ENCODE measurements around the gene ELAC2. TPM values are rescaled to one million over a fixed set of nuclear protein-coding genes. Genes with fewer than 3 reads are reported as not detected.
A peak's percentile ranks its signal among the peaks of the same experiment; 100 is the strongest.

ELAC2 gene, protein sequence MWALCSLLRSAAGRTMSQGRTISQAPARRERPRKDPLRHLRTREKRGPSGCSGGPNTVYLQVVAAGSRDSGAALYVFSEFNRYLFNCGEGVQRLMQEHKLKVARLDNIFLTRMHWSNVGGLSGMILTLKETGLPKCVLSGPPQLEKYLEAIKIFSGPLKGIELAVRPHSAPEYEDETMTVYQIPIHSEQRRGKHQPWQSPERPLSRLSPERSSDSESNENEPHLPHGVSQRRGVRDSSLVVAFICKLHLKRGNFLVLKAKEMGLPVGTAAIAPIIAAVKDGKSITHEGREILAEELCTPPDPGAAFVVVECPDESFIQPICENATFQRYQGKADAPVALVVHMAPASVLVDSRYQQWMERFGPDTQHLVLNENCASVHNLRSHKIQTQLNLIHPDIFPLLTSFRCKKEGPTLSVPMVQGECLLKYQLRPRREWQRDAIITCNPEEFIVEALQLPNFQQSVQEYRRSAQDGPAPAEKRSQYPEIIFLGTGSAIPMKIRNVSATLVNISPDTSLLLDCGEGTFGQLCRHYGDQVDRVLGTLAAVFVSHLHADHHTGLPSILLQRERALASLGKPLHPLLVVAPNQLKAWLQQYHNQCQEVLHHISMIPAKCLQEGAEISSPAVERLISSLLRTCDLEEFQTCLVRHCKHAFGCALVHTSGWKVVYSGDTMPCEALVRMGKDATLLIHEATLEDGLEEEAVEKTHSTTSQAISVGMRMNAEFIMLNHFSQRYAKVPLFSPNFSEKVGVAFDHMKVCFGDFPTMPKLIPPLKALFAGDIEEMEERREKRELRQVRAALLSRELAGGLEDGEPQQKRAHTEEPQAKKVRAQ
- 79.0 and 79.4 TPM in 2 replicates for total RNA-seq
- total RNA-seq (2013): 55.8 TPM
- polyA plus RNA-seq: 54.9 and 58.1 TPM in 2 replicates
- 88.2 and 104 TPM in 2 replicates for polyA minus RNA-seq

DNA sequence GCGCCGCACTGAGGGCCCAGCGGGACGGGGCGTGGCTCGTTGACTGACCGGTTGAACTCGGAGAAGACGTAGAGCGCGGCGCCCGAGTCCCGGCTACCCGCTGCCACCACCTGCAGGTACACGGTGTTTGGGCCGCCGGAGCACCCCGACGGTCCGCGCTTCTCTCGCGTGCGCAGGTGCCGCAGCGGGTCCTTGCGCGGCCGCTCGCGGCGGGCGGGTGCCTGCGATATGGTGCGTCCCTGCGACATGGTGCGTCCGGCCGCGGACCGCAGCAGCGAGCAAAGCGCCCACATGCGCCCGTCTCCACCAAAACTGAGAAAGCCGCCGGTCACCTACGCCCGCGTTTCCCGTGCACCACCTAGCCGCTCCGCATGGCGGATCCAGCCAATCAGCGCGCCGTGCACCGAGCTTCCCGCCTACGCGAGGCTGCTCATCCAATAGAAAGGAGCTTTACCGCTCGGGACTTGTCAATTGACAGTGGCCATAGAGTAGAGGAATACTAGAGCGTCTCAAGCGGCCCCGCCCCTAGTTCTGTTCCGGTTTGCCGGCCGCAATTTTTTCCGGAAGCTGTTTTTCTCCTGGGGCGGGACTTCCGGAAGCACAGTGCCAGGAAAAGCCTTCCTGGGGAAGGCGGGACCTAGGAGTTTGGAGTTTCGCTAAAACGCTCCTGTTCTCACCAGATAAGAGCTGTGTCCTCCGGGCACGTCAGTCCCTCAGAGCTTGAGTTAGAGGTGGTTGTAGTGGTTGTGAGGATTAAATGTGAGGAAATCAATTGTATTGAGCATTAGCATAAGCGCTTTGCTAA lies at the start of gene ELAC2:
TSS of gene ELAC2 (minus strand) at position 373 of the 805 bp plus-strand sequence. CDS start at position 293, 80 bp downstream.
- intact Hi-C loops (cut with micrococcal nuclease): loop anchor here (1.0 to 10.0 kb wide), 5 partner anchors 12 to 1283 kb away; partner anchors contain the start of genes ARHGAP44 and HS3ST3B1
- DNase-seq: peak; percentile 97
- H3K4me1 ChIP-seq (ENCODE audit: control insufficient read depth in 2 of 2, insufficient read depth in 2 of 2, low read length in 2 of 2): peaks cover 12 to 13% of the 10 kb centered on the region in 2 donors
- peak within 1 kb of the TSS; percentile 83 for H2AFZ ChIP-seq (ENCODE audit: insufficient read depth, low read depth, low read length, poor library complexity, severe bottlenecking)
- peak within 1 kb of the TSS; percentile 86 for H3K4me2 ChIP-seq (replicated peaks; ENCODE audit: low read depth, low read length, poor library complexity, severe bottlenecking)
- ChIA-PET POLR2A (interaction anchor here (0.9 to 1.6 kb wide), 2 partner anchors 14 to 1021 kb away, joined by 3 to 5 read pairs; partner anchors contain the start of gene ZNF18), CTCF (interaction anchor here (0.9 to 9.3 kb wide), 7 partner anchors 12 to 1020 kb away, joined by 3 to 180 read pairs (median 3); partner anchors contain the start of gene ZNF18)
- H3K27me3 ChIP-seq (replicated peaks in 1 of 4; ENCODE audit: control extremely low read depth in 1 of 4, control insufficient read depth in 3 of 4, insufficient read depth in 4 of 4, low read length in 3 of 4): no peaks in the 10 kb centered on the region
- WGBS (ENCODE audit: insufficient coverage): under 1% methylated on average over 75 of the region's 79 CpGs
- peaks cover 20% of the 10 kb centered on the region for H3K4me1 Mint-ChIP-seq
- peak within 1 kb of the TSS; percentile 91 for H3K27ac Mint-ChIP-seq
- H3K4me3 ChIP-seq (ENCODE audit: control extremely low read depth in 1 of 5, extremely low read depth in 1 of 5, insufficient read depth in 1 of 5, low read depth in 2 of 5, low read length in 4 of 5): peak within 1 kb of the TSS; percentile 62 to 98 (median 75)
- peaks cover 28% of the 10 kb centered on the region for H3K79me2 ChIP-seq (ENCODE audit: control insufficient read depth, insufficient read depth, low read length)
- H3K4me3 Mint-ChIP-seq: peak within 1 kb of the TSS; percentile 97
- ATAC-seq (ENCODE audit: low read depth): peak; percentile 99
- peaks cover 12 to 32% of the 10 kb centered on the region in 2 experiments for H3K36me3 ChIP-seq (replicated peaks in 1 of 2; ENCODE audit: control extremely low read depth in 1 of 2, control insufficient read depth in 1 of 2, extremely low read depth in 1 of 2, insufficient read depth in 2 of 2, low read length in 1 of 2)
- H3K9me3 Mint-ChIP-seq (ENCODE audit: insufficient read depth): no peaks in the 10 kb centered on the region
- H4K20me1 ChIP-seq (ENCODE audit: control insufficient read depth, insufficient read depth, low read length, poor library complexity, severe bottlenecking): no peaks in the 10 kb centered on the region
- no peaks in the 10 kb centered on the region for H3K9me3 ChIP-seq (ENCODE audit: control extremely low read depth in 1 of 3, control insufficient read depth in 2 of 3, insufficient read depth in 1 of 3, low read length in 2 of 3)
- H3K27ac ChIP-seq (ENCODE audit: low read length in 2 of 2): peak within 1 kb of the TSS; percentile 69 to 80
- TF ChIP-seq, protein P1, sequence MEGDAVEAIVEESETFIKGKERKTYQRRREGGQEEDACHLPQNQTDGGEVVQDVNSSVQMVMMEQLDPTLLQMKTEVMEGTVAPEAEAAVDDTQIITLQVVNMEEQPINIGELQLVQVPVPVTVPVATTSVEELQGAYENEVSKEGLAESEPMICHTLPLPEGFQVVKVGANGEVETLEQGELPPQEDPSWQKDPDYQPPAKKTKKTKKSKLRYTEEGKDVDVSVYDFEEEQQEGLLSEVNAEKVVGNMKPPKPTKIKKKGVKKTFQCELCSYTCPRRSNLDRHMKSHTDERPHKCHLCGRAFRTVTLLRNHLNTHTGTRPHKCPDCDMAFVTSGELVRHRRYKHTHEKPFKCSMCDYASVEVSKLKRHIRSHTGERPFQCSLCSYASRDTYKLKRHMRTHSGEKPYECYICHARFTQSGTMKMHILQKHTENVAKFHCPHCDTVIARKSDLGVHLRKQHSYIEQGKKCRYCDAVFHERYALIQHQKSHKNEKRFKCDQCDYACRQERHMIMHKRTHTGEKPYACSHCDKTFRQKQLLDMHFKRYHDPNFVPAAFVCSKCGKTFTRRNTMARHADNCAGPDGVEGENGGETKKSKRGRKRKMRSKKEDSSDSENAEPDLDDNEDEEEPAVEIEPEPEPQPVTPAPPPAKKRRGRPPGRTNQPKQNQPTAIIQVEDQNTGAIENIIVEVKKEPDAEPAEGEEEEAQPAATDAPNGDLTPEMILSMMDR (IDR thresholded peaks at IDR 0.05): peak; percentile 20
- TF ChIP-seq EZH2 (IDR thresholded peaks at IDR 0.05; ENCODE audit: borderline replicate concordance, insufficient read depth, low read depth, low read length, poor library complexity, severe bottlenecking): no peak
- H3K27me3 Mint-ChIP-seq: no peaks in the 10 kb centered on the region
- peak within 1 kb of the TSS; percentile 73 for H3K9ac ChIP-seq (ENCODE audit: low read length)

All from B cell (primary cell).